Nephron (organoid): ENCODE data around the gene CHRNA7.

Experiments
- H3K27ac Mint-ChIP-seq, 3 experiments: 2 replicates each; pipeline ENCODE4 v1.8.0; 2020; ENCODE audit warnings: mixed read lengths in 3 of 3, mild to moderate bottlenecking in 2 of 3, moderate library complexity in 1 of 3
- H3K27me3 Mint-ChIP-seq: 2 replicates; pipeline ENCODE4 v1.8.0; 2021; ENCODE audit warnings: low read depth, mild to moderate bottlenecking, moderate library complexity, mixed read lengths
- H3K36me3 Mint-ChIP-seq: 2 replicates; pipeline ENCODE4 v1.8.0; 2020; ENCODE audit warnings: low read depth, mixed read lengths
- H3K4me1 Mint-ChIP-seq: 2 replicates; pipeline ENCODE4 v1.8.0; 2020; ENCODE audit warnings: mixed read lengths
- H3K4me3 Mint-ChIP-seq, 3 experiments: 2 replicates each; pipeline ENCODE4 v1.8.0; 2020; ENCODE audit warnings: mild to moderate bottlenecking in 3 of 3, mixed read lengths in 3 of 3, moderate library complexity in 2 of 3
- H3K9me3 Mint-ChIP-seq: 2 replicates; pipeline ENCODE4 v1.8.0; 2020; ENCODE audit warnings: mixed read lengths
- CTCF ChIP-seq, 3 experiments: fragments of 200-600 bp; sonication (generic); IDR thresholded peaks; one replicate each; pipeline ENCODE4 v1.5.0; 2021; ENCODE audit warnings: antibody characterized with exemption in 3 of 3; ENCODE audit not compliant: unreplicated experiment in 3 of 3

The CHRNA7 gene

DNA sequence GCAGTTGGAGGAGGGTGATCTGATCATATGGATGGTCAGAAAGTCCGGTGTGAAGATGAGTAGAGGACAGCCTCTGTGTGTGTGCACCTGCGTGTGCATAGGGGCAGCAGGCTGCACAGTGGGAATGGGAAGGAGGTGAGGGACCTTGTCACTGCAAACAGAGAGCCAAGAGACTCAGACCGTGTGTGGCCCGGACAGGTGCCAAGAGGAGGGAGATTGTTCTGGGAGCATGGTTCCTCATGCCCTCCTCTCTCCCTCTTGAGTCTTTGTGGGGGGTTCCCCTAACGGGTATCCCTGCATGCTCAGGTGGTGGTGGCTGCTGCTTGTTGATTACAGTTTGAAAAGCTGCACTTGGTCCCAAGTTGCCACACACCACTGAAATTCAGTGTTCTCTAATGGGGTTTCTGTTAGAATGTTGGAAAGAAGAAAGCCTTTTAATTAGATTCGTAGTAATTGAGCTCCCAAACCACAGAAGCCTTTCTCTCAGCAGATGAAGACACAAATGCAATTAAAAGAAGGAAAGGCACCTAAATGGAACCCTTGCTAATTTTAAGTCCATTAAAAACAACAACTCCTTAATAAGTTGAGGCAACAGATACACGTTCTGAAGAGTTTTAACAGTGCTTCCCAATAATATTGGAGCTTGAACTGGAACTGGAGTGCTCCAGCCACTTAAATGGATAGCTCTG lies 68.9 kb downstream of the CHRNA7 start:
- no peaks in the 10 kb centered on the region for H3K27me3 Mint-ChIP-seq

GRCh38 chr15:32099956-32100684 lies 69.8 kb downstream of the CHRNA7 start:
- Mint-ChIP-seq H3K9me3 (no peaks in the 10 kb centered on the region), H3K36me3 (peaks cover 15% of the 10 kb centered on the region), H3K4me3 (no peak overlapping the region), H3K4me1 (peaks cover 25% of the 10 kb centered on the region), H3K27me3 (no peaks in the 10 kb centered on the region), H3K27ac (no peak overlapping the region)
- no peak for TF ChIP-seq CTCF (IDR thresholded peaks at IDR 0.05; ENCODE audit: unreplicated experiment in 3 of 3)

More for the DNA sequence above, 68.9 kb downstream of the CHRNA7 start:
- Mint-ChIP-seq H3K27ac (no peak overlapping the region), H3K36me3 (peaks cover 12% of the 10 kb centered on the region), H3K4me3 (no peak overlapping the region), H3K9me3 (no peaks in the 10 kb centered on the region), H3K4me1 (peaks cover 25% of the 10 kb centered on the region)
- no peak for TF ChIP-seq CTCF (IDR thresholded peaks at IDR 0.05; ENCODE audit: unreplicated experiment in 3 of 3)

GRCh38 chr15:32104061-32104995 lies 74.0 kb downstream of the CHRNA7 start:
- Mint-ChIP-seq H3K4me1 (peaks cover 14% of the 10 kb centered on the region), H3K27me3 (no peaks in the 10 kb centered on the region), H3K36me3 (peaks cover 15% of the 10 kb centered on the region), H3K27ac (no peak overlapping the region), H3K9me3 (no peaks in the 10 kb centered on the region), H3K4me3 (no peak overlapping the region)
- no peak for TF ChIP-seq CTCF (IDR thresholded peaks at IDR 0.05; ENCODE audit: unreplicated experiment in 3 of 3)

DNA sequence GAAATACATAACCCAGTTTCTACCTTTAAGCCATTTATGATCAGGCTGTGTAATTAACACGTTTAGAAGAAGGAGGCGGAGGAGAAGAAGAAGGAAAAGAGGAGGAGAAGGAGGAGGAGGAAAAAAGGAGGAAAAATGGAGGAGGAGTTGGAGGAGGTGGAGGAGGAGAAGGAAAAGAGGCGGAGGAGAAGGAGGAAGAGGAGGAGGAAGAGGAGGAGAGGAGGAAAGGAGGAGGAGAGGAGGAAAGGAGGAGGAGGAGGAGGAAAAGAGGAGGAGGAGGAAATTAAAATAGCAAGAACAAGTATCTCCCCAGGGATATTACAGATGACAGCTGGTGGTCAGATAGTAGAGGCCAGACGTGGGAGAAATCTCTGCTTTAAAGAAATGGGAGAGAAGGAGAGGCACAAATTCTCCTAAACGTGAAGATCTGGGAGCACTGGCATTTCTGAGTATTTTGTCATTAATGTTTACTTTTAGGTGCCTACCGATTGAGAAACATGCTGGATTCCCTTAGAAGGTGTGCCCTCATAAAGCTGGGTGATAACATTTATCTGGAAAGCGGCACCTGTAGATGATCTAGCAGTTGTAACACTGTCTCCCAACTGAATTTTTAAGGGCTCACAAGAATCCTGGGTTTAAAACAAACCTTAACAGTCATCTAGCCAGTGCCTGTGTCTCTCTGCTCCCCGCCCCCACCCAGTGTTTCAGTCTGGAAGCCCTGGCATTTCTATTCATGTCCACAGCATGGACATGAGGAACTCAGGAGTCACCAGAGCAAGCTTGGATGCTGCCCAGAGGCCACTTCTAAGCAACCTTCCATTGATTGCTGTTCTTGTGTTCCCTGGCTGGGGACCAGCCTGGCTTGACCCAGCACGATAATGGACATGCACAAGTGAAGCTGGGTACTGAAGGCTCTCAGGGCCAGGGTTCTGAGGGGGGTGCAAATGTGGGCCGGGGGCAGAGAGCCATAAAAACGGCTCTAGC lies 75.2 kb downstream of the CHRNA7 start:
- Mint-ChIP-seq H3K9me3 (no peaks in the 10 kb centered on the region), H3K4me1 (peaks cover 14% of the 10 kb centered on the region), H3K36me3 (peaks cover 15% of the 10 kb centered on the region), H3K27ac (peak overlapping the region in 1 of 3 experiments; percentile 33), H3K4me3 (no peak overlapping the region), H3K27me3 (no peaks in the 10 kb centered on the region)
- no peak for TF ChIP-seq CTCF (IDR thresholded peaks at IDR 0.05; ENCODE audit: unreplicated experiment in 3 of 3)
